ENCODE measurements around the gene ADRA1B.

Gene ADRA1B

GRCh38 chr5:159887050-159887449, 29.2 kb upstream of the ADRA1B start:
- H3K79me1 ChIP-seq (ENCODE audit: low read length) = no peaks in the 10 kb centered on the region
- no peak overlapping the region for H4K5ac ChIP-seq (ENCODE audit: low read length)
- H3K4me2 ChIP-seq (ENCODE audit: low read length) = no peak overlapping the region
- H3K56ac ChIP-seq (ENCODE audit: low read length) = no peak overlapping the region
- no CpG with 5 or more reads among the region's 1 CpG for WGBS (ENCODE audit: extremely low coverage, insufficient coverage, low lambda C conversion rate)
- no peak overlapping the region for H3K27ac ChIP-seq (ENCODE audit: low read depth, low read length)
- DNase-seq = no peak
- no peak overlapping the region for H3K18ac ChIP-seq (ENCODE audit: low read length)
- H2BK15ac ChIP-seq (replicated peaks; ENCODE audit: low read depth) = no peak overlapping the region
- H4K8ac ChIP-seq (ENCODE audit: low read depth, low read length) = no peak overlapping the region
- no peak overlapping the region for H3K4ac ChIP-seq (ENCODE audit: low read depth, low read length)
- no peak overlapping the region for H2BK120ac ChIP-seq (ENCODE audit: low read depth, low read length)
- no peak overlapping the region for H3K9ac ChIP-seq (ENCODE audit: low read length)
- no peak overlapping the region for H2AK5ac ChIP-seq (ENCODE audit: low read length)
- H3K4me1 ChIP-seq (ENCODE audit: control insufficient read depth, low read depth, low read length) = no peaks in the 10 kb centered on the region
- H2BK5ac ChIP-seq (ENCODE audit: low read length) = no peak overlapping the region
- H3K23ac ChIP-seq (ENCODE audit: low read length) = no peak overlapping the region
- no peaks in the 10 kb centered on the region for H3K27me3 ChIP-seq (ENCODE audit: insufficient read depth, low read length, poor library complexity)
- H3K79me2 ChIP-seq (ENCODE audit: control insufficient read depth, insufficient read depth, low read length) = no peaks in the 10 kb centered on the region
- no peak overlapping the region for H3K4me3 ChIP-seq (ENCODE audit: low read length)
- no peaks in the 10 kb centered on the region for H3K36me3 ChIP-seq (ENCODE audit: control insufficient read depth, insufficient read depth, low read length)

GRCh38 chr5:159888860-159889259, 27.4 kb upstream of the ADRA1B start:
- no CpG with 5 or more reads among the region's 5 CpGs for WGBS (ENCODE audit: extremely low coverage, insufficient coverage, low lambda C conversion rate)
- H3K4me1 ChIP-seq (ENCODE audit: control insufficient read depth, low read depth, low read length) = no peaks in the 10 kb centered on the region
- H3K23ac ChIP-seq (ENCODE audit: low read length) = no peak overlapping the region
- no peak overlapping the region for H3K4ac ChIP-seq (ENCODE audit: low read depth, low read length)
- no peaks in the 10 kb centered on the region for H3K36me3 ChIP-seq (ENCODE audit: control insufficient read depth, insufficient read depth, low read length)
- no peak overlapping the region for H3K56ac ChIP-seq (ENCODE audit: low read length)
- no peak overlapping the region for H3K4me2 ChIP-seq (ENCODE audit: low read length)
- no peak overlapping the region for H3K18ac ChIP-seq (ENCODE audit: low read length)
- no peak for DNase-seq
- no peak overlapping the region for H2BK15ac ChIP-seq (replicated peaks; ENCODE audit: low read depth)
- H2AK5ac ChIP-seq (ENCODE audit: low read length) = no peak overlapping the region
- no peak overlapping the region for H2BK120ac ChIP-seq (ENCODE audit: low read depth, low read length)
- H4K5ac ChIP-seq (ENCODE audit: low read length) = no peak overlapping the region
- no peaks in the 10 kb centered on the region for H3K27me3 ChIP-seq (ENCODE audit: insufficient read depth, low read length, poor library complexity)
- H3K79me1 ChIP-seq (ENCODE audit: low read length) = no peaks in the 10 kb centered on the region
- no peak overlapping the region for H2BK5ac ChIP-seq (ENCODE audit: low read length)
- no peak overlapping the region for H3K27ac ChIP-seq (ENCODE audit: low read depth, low read length)
- no peaks in the 10 kb centered on the region for H3K79me2 ChIP-seq (ENCODE audit: control insufficient read depth, insufficient read depth, low read length)
- H4K8ac ChIP-seq (ENCODE audit: low read depth, low read length) = no peak overlapping the region
- no peak overlapping the region for H3K9ac ChIP-seq (ENCODE audit: low read length)
- no peak overlapping the region for H3K4me3 ChIP-seq (ENCODE audit: low read length)

- no peak overlapping the region for H3K4ac ChIP-seq (ENCODE audit: low read depth, low read length)
- no peaks in the 10 kb centered on the region for H3K79me2 ChIP-seq (ENCODE audit: control insufficient read depth, insufficient read depth, low read length)
- no peak for DNase-seq
- no peak overlapping the region for H3K4me3 ChIP-seq (ENCODE audit: low read length)
- no peak overlapping the region for H3K4me2 ChIP-seq (ENCODE audit: low read length)
- no peak overlapping the region for H2AK5ac ChIP-seq (ENCODE audit: low read length)
- H3K18ac ChIP-seq (ENCODE audit: low read length) = no peak overlapping the region
- no peak overlapping the region for H3K56ac ChIP-seq (ENCODE audit: low read length)
- WGBS (ENCODE audit: extremely low coverage, insufficient coverage, low lambda C conversion rate) = no CpG with 5 or more reads among the region's 1 CpG
- no peaks in the 10 kb centered on the region for H3K4me1 ChIP-seq (ENCODE audit: control insufficient read depth, low read depth, low read length)
- H2BK15ac ChIP-seq (replicated peaks; ENCODE audit: low read depth) = no peak overlapping the region
- H2BK120ac ChIP-seq (ENCODE audit: low read depth, low read length) = no peak overlapping the region
- H4K8ac ChIP-seq (ENCODE audit: low read depth, low read length) = no peak overlapping the region
- H3K9ac ChIP-seq (ENCODE audit: low read length) = no peak overlapping the region
- H3K27ac ChIP-seq (ENCODE audit: low read depth, low read length) = no peak overlapping the region
- no peak overlapping the region for H4K5ac ChIP-seq (ENCODE audit: low read length)
- no peak overlapping the region for H3K23ac ChIP-seq (ENCODE audit: low read length)
- H3K27me3 ChIP-seq (ENCODE audit: insufficient read depth, low read length, poor library complexity) = no peaks in the 10 kb centered on the region
- H3K79me1 ChIP-seq (ENCODE audit: low read length) = no peaks in the 10 kb centered on the region
- H2BK5ac ChIP-seq (ENCODE audit: low read length) = no peak overlapping the region
- H3K36me3 ChIP-seq (ENCODE audit: control insufficient read depth, insufficient read depth, low read length) = no peaks in the 10 kb centered on the region
These were observed 26.1 kb upstream of the ADRA1B start for GRCh38 chr5:159890141-159890540.

- H4K5ac ChIP-seq (ENCODE audit: low read length) = no peak overlapping the region
- no CpG with 5 or more reads among the region's 5 CpGs for WGBS (ENCODE audit: extremely low coverage, insufficient coverage, low lambda C conversion rate)
- no peak overlapping the region for H2AK5ac ChIP-seq (ENCODE audit: low read length)
- H3K18ac ChIP-seq (ENCODE audit: low read length) = no peak overlapping the region
- no peak overlapping the region for H3K23ac ChIP-seq (ENCODE audit: low read length)
- H3K4ac ChIP-seq (ENCODE audit: low read depth, low read length) = no peak overlapping the region
- H3K27ac ChIP-seq (ENCODE audit: low read depth, low read length) = no peak overlapping the region
- no peak overlapping the region for H3K4me3 ChIP-seq (ENCODE audit: low read length)
- no peaks in the 10 kb centered on the region for H3K36me3 ChIP-seq (ENCODE audit: control insufficient read depth, insufficient read depth, low read length)
- no peak overlapping the region for H3K56ac ChIP-seq (ENCODE audit: low read length)
- H3K79me2 ChIP-seq (ENCODE audit: control insufficient read depth, insufficient read depth, low read length) = no peaks in the 10 kb centered on the region
- peak; percentile 81 for DNase-seq
- no peak overlapping the region for H3K9ac ChIP-seq (ENCODE audit: low read length)
- H3K79me1 ChIP-seq (ENCODE audit: low read length) = no peaks in the 10 kb centered on the region
- H2BK120ac ChIP-seq (ENCODE audit: low read depth, low read length) = no peak overlapping the region
- H3K27me3 ChIP-seq (ENCODE audit: insufficient read depth, low read length, poor library complexity) = no peaks in the 10 kb centered on the region
- H4K8ac ChIP-seq (ENCODE audit: low read depth, low read length) = no peak overlapping the region
- no peak overlapping the region for H2BK5ac ChIP-seq (ENCODE audit: low read length)
- H2BK15ac ChIP-seq (replicated peaks; ENCODE audit: low read depth) = no peak overlapping the region
- no peaks in the 10 kb centered on the region for H3K4me1 ChIP-seq (ENCODE audit: control insufficient read depth, low read depth, low read length)
- H3K4me2 ChIP-seq (ENCODE audit: low read length) = no peak overlapping the region
These were observed 24.9 kb upstream of the ADRA1B start for GRCh38 chr5:159891371-159891770.

- H3K27me3 ChIP-seq (ENCODE audit: insufficient read depth, low read length, poor library complexity) = no peaks in the 10 kb centered on the region
- WGBS (ENCODE audit: extremely low coverage, insufficient coverage, low lambda C conversion rate) = no CpG with 5 or more reads among the region's 3 CpGs
- H4K8ac ChIP-seq (ENCODE audit: low read depth, low read length) = no peak overlapping the region
- H2BK15ac ChIP-seq (replicated peaks; ENCODE audit: low read depth) = no peak overlapping the region
- no peaks in the 10 kb centered on the region for H3K79me1 ChIP-seq (ENCODE audit: low read length)
- no peaks in the 10 kb centered on the region for H3K36me3 ChIP-seq (ENCODE audit: control insufficient read depth, insufficient read depth, low read length)
- H3K4ac ChIP-seq (ENCODE audit: low read depth, low read length) = no peak overlapping the region
- H4K5ac ChIP-seq (ENCODE audit: low read length) = no peak overlapping the region
- no peak overlapping the region for H2BK120ac ChIP-seq (ENCODE audit: low read depth, low read length)
- no peak overlapping the region for H2AK5ac ChIP-seq (ENCODE audit: low read length)
- no peak overlapping the region for H3K27ac ChIP-seq (ENCODE audit: low read depth, low read length)
- H3K23ac ChIP-seq (ENCODE audit: low read length) = no peak overlapping the region
- H3K56ac ChIP-seq (ENCODE audit: low read length) = no peak overlapping the region
- H2BK5ac ChIP-seq (ENCODE audit: low read length) = no peak overlapping the region
- DNase-seq = no peak
- no peaks in the 10 kb centered on the region for H3K79me2 ChIP-seq (ENCODE audit: control insufficient read depth, insufficient read depth, low read length)
- H3K4me3 ChIP-seq (ENCODE audit: low read length) = no peak overlapping the region
- no peak overlapping the region for H3K4me2 ChIP-seq (ENCODE audit: low read length)
- H3K9ac ChIP-seq (ENCODE audit: low read length) = no peak overlapping the region
- no peak overlapping the region for H3K18ac ChIP-seq (ENCODE audit: low read length)
- H3K4me1 ChIP-seq (ENCODE audit: control insufficient read depth, low read depth, low read length) = no peaks in the 10 kb centered on the region
These were observed 23.1 kb upstream of the ADRA1B start for GRCh38 chr5:159893040-159893695.

- Histone ChIP-seq H3K4me3 (ENCODE audit: low read length) (no peak overlapping the region), H2BK120ac (ENCODE audit: low read depth, low read length) (no peak overlapping the region), H3K4me2 (ENCODE audit: low read length) (no peak overlapping the region), H2AK5ac (ENCODE audit: low read length) (no peak overlapping the region), H3K23ac (ENCODE audit: low read length) (no peak overlapping the region), H3K27me3 (ENCODE audit: insufficient read depth, low read length, poor library complexity) (no peaks in the 10 kb centered on the region), H3K36me3 (ENCODE audit: control insufficient read depth, insufficient read depth, low read length) (no peaks in the 10 kb centered on the region), H3K27ac (ENCODE audit: low read depth, low read length) (no peak overlapping the region), H4K5ac (ENCODE audit: low read length) (no peak overlapping the region), H3K56ac (ENCODE audit: low read length) (no peak overlapping the region), H3K18ac (ENCODE audit: low read length) (no peak overlapping the region), H2BK5ac (ENCODE audit: low read length) (no peak overlapping the region), H3K79me1 (ENCODE audit: low read length) (no peaks in the 10 kb centered on the region), H2BK15ac (replicated peaks; ENCODE audit: low read depth) (no peak overlapping the region), H4K8ac (ENCODE audit: low read depth, low read length) (no peak overlapping the region), H3K4me1 (ENCODE audit: control insufficient read depth, low read depth, low read length) (no peaks in the 10 kb centered on the region), H3K9ac (ENCODE audit: low read length) (no peak overlapping the region), H3K4ac (ENCODE audit: low read depth, low read length) (no peak overlapping the region), H3K79me2 (ENCODE audit: control insufficient read depth, insufficient read depth, low read length) (no peaks in the 10 kb centered on the region)
- no CpG with 5 or more reads among the region's 7 CpGs for WGBS (ENCODE audit: extremely low coverage, insufficient coverage, low lambda C conversion rate)
- DNase-seq = no peak
These were observed 22.0 kb upstream of the ADRA1B start for GRCh38 chr5:159894149-159894720.

All from mesendoderm (in vitro differentiated cells).